EH (cell line): ENCODE data around the gene MYO18A.
"Not testable (repeated sequence)": the region's sequence is repeated elsewhere in the genome, so short reads cannot be mapped to it uniquely, and the experiment has no call there.

Experiments
- DNase-seq: peaks from one replicate; pipeline ENCODE4 v3.0.0-alpha.2; 2015; ENCODE audit warnings: low read depth

Gene MYO18A

GRCh38 chr17:29107933-29108822 is 72.0 kb downstream of the MYO18A start:
- no peak for DNase-seq

GRCh38 chr17:29107084-29107483 is 73.1 kb downstream of the MYO18A start:
- no peak for DNase-seq

GRCh38 chr17:29103341-29103740 is 76.9 kb downstream of the MYO18A start:
- DNase-seq, result peak; percentile 7

GRCh38 chr17:29102741-29103181 is 77.4 kb downstream of the MYO18A start:
- peak; percentile 85 for DNase-seq

GRCh38 chr17:29102046-29102445 is 78.2 kb downstream of the MYO18A start:
- peak; percentile 26 for DNase-seq

GRCh38 chr17:29100296-29100695 is 79.9 kb downstream of the MYO18A start:
- no peak for DNase-seq

GRCh38 chr17:29099527-29099926 is 80.7 kb downstream of the MYO18A start:
- no peak for DNase-seq

GRCh38 chr17:29096094-29096493 is 84.1 kb downstream of the MYO18A start:
- DNase-seq, result no peak

- DNase-seq, result no peak
Observed at GRCh38 chr17:29095439-29095838, 84.8 kb downstream of the MYO18A start.

- no peak for DNase-seq
Observed at GRCh38 chr17:29094101-29094708, 86.0 kb downstream of the MYO18A start.

GRCh38 chr17:29093090-29093871 is 86.9 kb downstream of the MYO18A start:
- no peak for DNase-seq

GRCh38 chr17:29091606-29092289 is 88.5 kb downstream of the MYO18A start:
- DNase-seq, result no peak

- no peak for DNase-seq
Observed at GRCh38 chr17:29090750-29091605, 89.2 kb downstream of the MYO18A start.

GRCh38 chr17:29090108-29090507 is 90.1 kb downstream of the MYO18A start:
- no peak for DNase-seq

GRCh38 chr17:29089601-29090044 is 90.6 kb downstream of the MYO18A start:
- no peak for DNase-seq

GRCh38 chr17:29088782-29089181 is 91.4 kb downstream of the MYO18A start:
- not testable (repeated sequence) for DNase-seq

- DNase-seq, result no peak
Observed at GRCh38 chr17:29086628-29087332, 93.4 kb downstream of the MYO18A start.

GRCh38 chr17:29085223-29085622 is 95.0 kb downstream of the MYO18A start:
- DNase-seq, result no peak

- DNase-seq, result peak; percentile 22
Observed at GRCh38 chr17:29084541-29085146, 95.6 kb downstream of the MYO18A start.

- DNase-seq, result no peak
Observed at GRCh38 chr17:29080965-29081364, 99.2 kb downstream of the MYO18A start.
